Adrenal gland (tissue), 12 donors: ENCODE measurements around the gene WNT4. TPM values are rescaled to one million over a fixed set of nuclear protein-coding genes. Genes with fewer than 3 reads are reported as not detected.

Experiments used
- DNase-seq, 7 donors: peaks; one replicate each; pipeline ENCODE4 v3.0.0-alpha.2; 2019 to 2020
- H3K27ac ChIP-seq, 5 donors: fragments of 200-600 bp; sonication (generic) in 4 of 5; 1 replicate in 3 of 5; 2 replicates in 2 of 5; pipeline versions ENCODE4 v1.5.1 to v1.8.0; 2016 to 2020; ENCODE audit warnings: mild to moderate bottlenecking in 1 of 5
- H3K27me3 ChIP-seq: fragments of 200-600 bp; 2 replicates; pipeline ENCODE4 v1.8.0; 2021
- H3K36me3 ChIP-seq, 2 donors: fragments of 200-600 bp; replicated peaks in 1 of 2; 1 replicate in 1 of 2; 2 replicates in 1 of 2; pipeline versions ENCODE4 v1.5.1 to v1.8.0; 2018 to 2022
- H3K4me1 ChIP-seq, 2 donors: fragments of 200-600 bp; replicated peaks in 1 of 2; 1 replicate in 1 of 2; 2 replicates in 1 of 2; pipeline versions ENCODE4 v1.5.1 to v1.8.0; 2018 to 2021
- H3K4me3 ChIP-seq, 4 donors: fragments of 200-600 bp; sonication (generic) in 3 of 4; one replicate each; pipeline ENCODE4 v1.5.1; 2016 to 2018
- H3K9me3 ChIP-seq, 3 donors: fragments of 200-600 bp; sonication (generic) in 1 of 3; replicated peaks in 1 of 3; 1 replicate in 2 of 3; 2 replicates in 1 of 3; pipeline versions ENCODE4 v1.5.1 to v1.8.0; 2016 to 2021
- POLR2A ChIP-seq, 2 donors: fragments of 450-650 bp; IDR thresholded peaks; one replicate each; pipeline ENCODE4 v1.6.1; 2017; ENCODE audit warnings: antibody characterized with exemption in 2 of 2, mild to moderate bottlenecking in 2 of 2, moderate library complexity in 1 of 2
- WGBS, 4 donors: extraction: QIAGEN DNeasy Blood & Tissue Kit in 2 of 4; methylation state at CpG; one replicate each; pipeline versions ENCODE4 v1.1.5 to v1.1.7; 2013 to 2017; 5-methylcytosine and 5-hydroxymethylcytosine counted together
- intact Hi-C, 2 donors: fragments of 100-400 bp; cut with DNase I; formaldehyde crosslinking; loops; one replicate each; pipeline versions ENCODE4 v1.14.1 to v1.15.0; 2022 to 2023
- polyA plus RNA-seq, 3 donors: library from polyadenylated mRNA; stranded (reverse); fragments of 200-250 nt in 2 of 3; fragments of 350-450 nt in 1 of 3; fragmentation: Illumina TruSeq in 1 of 3; extraction: RNeasy Lipid Tissue Mini Kit (QIAGEN cat#74804) in 1 of 3; gene quantifications; one replicate each; pipeline ENCODE4 v1.2.3, GENCODE V29; 2013 to 2014
- total RNA-seq, 9 donors: library from RNA; depleted of rRNA in 4 of 9; stranded (reverse); fragments of >200 nt in 4 of 9; fragments of 120-200 nt in 1 of 9; fragmentation: NEBNext Ultra II Directional in 1 of 9; extraction: Animal tissue kit (Norgen Biotek cat#: 25700) in 1 of 9; gene quantifications; one replicate each; pipeline versions ENCODE4 v1.1.0 to v1.2.4, GENCODE V29; 2013 to 2023
- TF ChIP-seq, protein P1 (sequence below), 6 experiments: fragments of 450-650 bp in 4 of 6; fragments of 200-600 bp in 2 of 6; sonication (generic) in 1 of 6; IDR thresholded peaks; 1 replicate in 5 of 6; 2 replicates in 1 of 6; pipeline versions ENCODE4 v1.5.1 to v1.8.0; 2016 to 2021; ENCODE audit warnings: antibody characterized with exemption in 6 of 6, mild to moderate bottlenecking in 2 of 6, moderate library complexity in 1 of 6
- donor health status: healthy with polysubstance abuse.
- donor health status: Bipolar disorder and iron deficiency.
- donor health status: DM: yes; HTN: yes; CAD: no.
- donor health status: DM: no; HTN: no; CAD: no.
- donor health status: DM: no; HTN: no; CAD: no.
- donor health status: DM: yes; HTN: yes; CAD: no.

Gene WNT4
- total and polyA plus RNA-seq, 12 donors = 2.3 to 39.6 (median 5.9) TPM

GRCh38 chr1:22074803-22075202 is 68.1 kb downstream of the WNT4 start:
- Histone ChIP-seq H3K27me3 (no peaks in the 10 kb centered on the region), H3K9me3 (no peaks in the 10 kb centered on the region), H3K36me3 (peaks cover 0 to 4% of the 10 kb centered on the region in 2 donors), H3K27ac (peak overlapping the region in 1 of 5 donors; percentile 9), H3K4me1 (peaks cover 41 to 75% of the 10 kb centered on the region in 2 donors), H3K4me3 (no peak overlapping the region)
- intact Hi-C loops = no loop called here
- TF ChIP-seq, protein P1, sequence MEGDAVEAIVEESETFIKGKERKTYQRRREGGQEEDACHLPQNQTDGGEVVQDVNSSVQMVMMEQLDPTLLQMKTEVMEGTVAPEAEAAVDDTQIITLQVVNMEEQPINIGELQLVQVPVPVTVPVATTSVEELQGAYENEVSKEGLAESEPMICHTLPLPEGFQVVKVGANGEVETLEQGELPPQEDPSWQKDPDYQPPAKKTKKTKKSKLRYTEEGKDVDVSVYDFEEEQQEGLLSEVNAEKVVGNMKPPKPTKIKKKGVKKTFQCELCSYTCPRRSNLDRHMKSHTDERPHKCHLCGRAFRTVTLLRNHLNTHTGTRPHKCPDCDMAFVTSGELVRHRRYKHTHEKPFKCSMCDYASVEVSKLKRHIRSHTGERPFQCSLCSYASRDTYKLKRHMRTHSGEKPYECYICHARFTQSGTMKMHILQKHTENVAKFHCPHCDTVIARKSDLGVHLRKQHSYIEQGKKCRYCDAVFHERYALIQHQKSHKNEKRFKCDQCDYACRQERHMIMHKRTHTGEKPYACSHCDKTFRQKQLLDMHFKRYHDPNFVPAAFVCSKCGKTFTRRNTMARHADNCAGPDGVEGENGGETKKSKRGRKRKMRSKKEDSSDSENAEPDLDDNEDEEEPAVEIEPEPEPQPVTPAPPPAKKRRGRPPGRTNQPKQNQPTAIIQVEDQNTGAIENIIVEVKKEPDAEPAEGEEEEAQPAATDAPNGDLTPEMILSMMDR (IDR thresholded peaks at IDR 0.05) = no peak
- no peak for TF ChIP-seq POLR2A (IDR thresholded peaks at IDR 0.05)
- 0 to 10% (median 7%) methylated on average over 1 of the region's 1 CpG for WGBS, 4 donors
- DNase-seq = no peak

DNA sequence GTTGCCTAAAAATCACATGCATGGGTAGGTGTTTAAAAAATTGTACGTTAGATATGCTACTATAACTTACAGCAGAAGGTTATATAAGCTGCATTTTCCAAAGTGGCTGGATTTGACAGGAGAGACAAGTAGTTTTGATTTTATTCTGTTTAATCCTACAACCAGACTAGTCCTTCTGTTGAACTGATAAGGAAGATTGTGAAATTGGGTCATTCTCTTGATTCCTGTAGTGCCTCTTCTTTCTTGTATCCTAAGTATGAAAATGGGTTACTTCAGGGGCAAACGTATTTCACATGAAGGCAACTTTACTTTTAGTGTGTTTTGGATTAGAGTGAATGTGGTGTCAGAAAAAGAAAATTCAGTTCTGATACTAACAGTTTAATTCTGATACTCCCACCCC is 71.4 kb downstream of the WNT4 start:
- H3K27me3 ChIP-seq = no peaks in the 10 kb centered on the region
- intact Hi-C loops = no loop called here
- peaks cover 44 to 83% of the 10 kb centered on the region in 2 donors for H3K4me1 ChIP-seq
- WGBS, 4 donors = 20 to 46% (median 37%) methylated on average over 2 of the region's 2 CpGs
- DNase-seq = no peak
- H3K27ac ChIP-seq = peak overlapping the region in 1 of 5 donors; percentile 18
- no peaks in the 10 kb centered on the region for H3K36me3 ChIP-seq
- TF ChIP-seq, protein P1 (IDR thresholded peaks at IDR 0.05) = no peak
- no peak for TF ChIP-seq POLR2A (IDR thresholded peaks at IDR 0.05)
- H3K9me3 ChIP-seq = no peaks in the 10 kb centered on the region
- no peak overlapping the region for H3K4me3 ChIP-seq

Other genes with a start within 250 kb of the WNT4 start
- gene HSPG2, start 205.8 kb downstream of the WNT4 start, total RNA-seq = 100 to 1,000 TPM in 8 of 9 donors, 10 to 100 TPM in 1; 47.1 to 558 (median 300) TPM
- 100 to 1,000 TPM in 2 of 3 donors, 10 to 100 TPM in 1; 38.7 to 394 (median 156) TPM for gene HSPG2, start 205.8 kb downstream of the WNT4 start, polyA plus RNA-seq
- gene CELA3B, start 166.1 kb downstream of the WNT4 start, total RNA-seq = 1 to 10 TPM in 2 of 9 donors, under 1 TPM in 1, not detected in 6; 0.84 to 7.0 (median 6.7) TPM
- gene CELA3B, start 166.1 kb downstream of the WNT4 start, polyA plus RNA-seq = under 1 TPM in 2 of 3 donors, not detected in 1; 0.80 to 0.84 TPM
- 1 to 10 TPM in 3 of 9 donors, not detected in 6; 3.1 to 9.4 (median 9.0) TPM for gene CELA3A, start 141.4 kb downstream of the WNT4 start, total RNA-seq
- 1 to 10 TPM in 2 of 3 donors, not detected in 1; 1.6 to 2.3 TPM for gene CELA3A, start 141.4 kb downstream of the WNT4 start, polyA plus RNA-seq
- gene CDC42, start 90.4 kb downstream of the WNT4 start, total RNA-seq = 100 to 1,000 TPM; 150 to 351 (median 222) TPM
- 100 to 1,000 TPM in 1 of 3 donors, 10 to 100 TPM in 2; 69.6 to 279 (median 79.1) TPM for gene CDC42, start 90.4 kb downstream of the WNT4 start, polyA plus RNA-seq